K562 (cell line): ENCODE data around the gene SLC13A3. TPM values are rescaled to one million over a fixed set of nuclear protein-coding genes. Genes with fewer than 3 reads are reported as not detected.

ENCODE experiments used
- ATAC-seq: fragments of 200-7000 bp; cut with Tn5 transposase; 3 replicates; pipeline ENCODE4 v1.9.1; 2020; ENCODE audit warnings: moderate library complexity
- BruUV-seq: library from RNA; stranded (reverse); fragments of 400-500 nt; replicated peaks from 2 replicates; lab custom pipeline; 2021; lab: Mats Ljungman, UMichigan
- CTCF ChIA-PET: fragments of 300-600 bp; formaldehyde crosslinking; extraction: SDS; loops from one replicate; lab custom pipeline; 2021; ENCODE audit warnings: low intra/inter-chr PET ratio; lab: Yijun Ruan, JAX
- POLR2A ChIA-PET: fragments of 300-600, 350-650 bp; sonication (Branson Sonifier 250); formaldehyde crosslinking; extraction: SDS; loops from one replicate; lab custom pipeline; 2021; ENCODE audit warnings: antibody characterized with exemption, inconsistent platforms; lab: Yijun Ruan, JAX
- DNase-seq, 4 experiments: peaks; one replicate each; pipeline versions ENCODE4 v3.0.0 to v3.0.0-alpha.2; 2011 to 2018; ENCODE audit warnings: low spot score in 3 of 4, mixed read lengths in 3 of 4; ENCODE audit errors: extremely low read depth in 1 of 4
- FAIRE-seq: peaks from 2 replicates; lab custom pipeline; 2011; peaks lifted over from hg19 to GRCh38; lab: Jason Lieb, UNC
- H2AFZ ChIP-seq: 2 replicates; pipeline ENCODE4 v1.6.0; 2011; ENCODE audit warnings: low read depth, low read length, control low read depth, inconsistent platforms
- H3K27ac ChIP-seq: fragments of 200-600 bp; 3 replicates; pipeline ENCODE4 v1.8.0; 2011; ENCODE audit warnings: low read depth, mild to moderate bottlenecking, control low read depth, inconsistent platforms, low read length, moderate library complexity, mixed read lengths; ENCODE audit errors: extremely low read depth
- H3K27me3 ChIP-seq, 2 experiments: fragments of 300-600 bp in 1 of 2; 2 replicates in 1 of 2; 3 replicates in 1 of 2; pipeline versions ENCODE4 v1.6.0 to v1.8.0; 2011; ENCODE audit warnings: inconsistent platforms in 2 of 2, low read length in 2 of 2, mild to moderate bottlenecking in 1 of 2, mixed read lengths in 1 of 2, moderate library complexity in 1 of 2; ENCODE audit not compliant: control insufficient read depth in 2 of 2, insufficient read depth in 2 of 2
- H3K36me3 ChIP-seq: fragments of 300-600 bp; 3 replicates; pipeline ENCODE4 v1.8.0; 2011; ENCODE audit warnings: mild to moderate bottlenecking, low read length, inconsistent platforms; ENCODE audit not compliant: control insufficient read depth, insufficient read depth
- H3K4me1 ChIP-seq, 2 experiments: fragments of 200-600 bp in 1 of 2; replicated peaks in 1 of 2; 2 replicates in 1 of 2; 3 replicates in 1 of 2; pipeline versions ENCODE4 v1.5.1 to v1.8.0; 2011; ENCODE audit warnings: inconsistent platforms in 2 of 2, low read length in 2 of 2, mild to moderate bottlenecking in 1 of 2, mixed read lengths in 1 of 2, moderate library complexity in 1 of 2; ENCODE audit not compliant: control insufficient read depth in 2 of 2, insufficient read depth in 2 of 2
- H3K4me2 ChIP-seq: 2 replicates; pipeline ENCODE4 v1.6.1; 2011; ENCODE audit warnings: low read length, control low read depth, inconsistent platforms, mixed read lengths; ENCODE audit not compliant: insufficient read depth
- H3K4me3 ChIP-seq: fragments of 200-600 bp; sonication (generic), shearing (Covaris generic); 2 replicates; pipeline ENCODE4 v1.5.1; 2016; ENCODE audit warnings: control low read depth, inconsistent platforms
- H3K79me2 ChIP-seq: fragments of 200-600 bp; 3 replicates; pipeline ENCODE4 v1.8.0; 2011; ENCODE audit warnings: low read length, inconsistent platforms; ENCODE audit not compliant: control insufficient read depth, insufficient read depth
- H3K9ac ChIP-seq, 2 experiments: 2 replicates each; pipeline versions ENCODE4 v1.6.0 to v1.6.1; 2011; ENCODE audit warnings: low read depth in 2 of 2, low read length in 2 of 2, control low read depth in 1 of 2, inconsistent platforms in 1 of 2, mild to moderate bottlenecking in 1 of 2, mixed read lengths in 1 of 2; ENCODE audit not compliant: insufficient read depth in 1 of 2
- H3K9me1 ChIP-seq: one replicate; pipeline ENCODE4 v1.6.0; 2011; ENCODE audit warnings: inconsistent platforms, mild to moderate bottlenecking, low read length, moderate library complexity; ENCODE audit not compliant: control insufficient read depth, insufficient read depth
- H3K9me3 ChIP-seq: replicated peaks from 2 replicates; pipeline ENCODE4 v1.5.1; 2011; ENCODE audit warnings: low read depth, low read length, inconsistent platforms; ENCODE audit not compliant: control insufficient read depth, insufficient read depth
- H4K20me1 ChIP-seq: replicated peaks from 2 replicates; pipeline ENCODE4 v1.6.1; 2011; ENCODE audit warnings: low read length, inconsistent platforms, mixed read lengths; ENCODE audit not compliant: control insufficient read depth, insufficient read depth
- CCAR2 ChIP-seq: fragments of 200-400 bp; formaldehyde crosslinking; IDR thresholded peaks from 2 replicates; pipeline ENCODE4 v1.6.1; 2017; ENCODE audit warnings: mild to moderate bottlenecking, low read depth, low read length
- EGR1 ChIP-seq: fragments of 450-650 bp; conservative IDR thresholded peaks from 2 replicates; pipeline ENCODE4 v1.6.1; 2017; ENCODE audit warnings: mild to moderate bottlenecking
- EP400 ChIP-seq: fragments of 450-650 bp; IDR thresholded peaks from 2 replicates; pipeline ENCODE4 v1.6.1; 2017; ENCODE audit warnings: antibody characterized with exemption, mild to moderate bottlenecking, moderate library complexity
- FOXK1 ChIP-seq: sonication (generic); formaldehyde crosslinking; IDR thresholded peaks from 2 replicates; pipeline ENCODE4 v1.8.0; 2022; ENCODE audit warnings: missing genetic modification reagents, mild to moderate bottlenecking, borderline replicate concordance
- NR2F6 ChIP-seq: fragments of 450-650 bp; formaldehyde crosslinking; IDR thresholded peaks from 2 replicates; pipeline ENCODE4 v1.4.0; 2020; ENCODE audit warnings: mild to moderate bottlenecking
- PYGO2 ChIP-seq: fragments of 450-650 bp; IDR thresholded peaks from 2 replicates; pipeline ENCODE4 v1.6.1; 2016; ENCODE audit warnings: mild to moderate bottlenecking, missing genetic modification characterization, moderate library complexity, missing compliant biosample characterization
- RBFOX2 ChIP-seq: fragments of 200-400 bp; formaldehyde crosslinking; IDR thresholded peaks from 2 replicates; pipeline ENCODE4 v1.6.1; 2017; ENCODE audit warnings: low read depth, mild to moderate bottlenecking, low read length, moderate library complexity
- RUNX1 ChIP-seq: sonication (generic); IDR thresholded peaks from 2 replicates; pipeline ENCODE4 v1.6.1; 2016; ENCODE audit warnings: antibody characterized with exemption, low read depth
- SIN3B ChIP-seq: fragments of 450-650 bp; IDR thresholded peaks from 2 replicates; pipeline ENCODE4 v1.6.1; 2017; ENCODE audit warnings: low read depth, mild to moderate bottlenecking, moderate library complexity
- THRA ChIP-seq: fragments of 450-650 bp; IDR thresholded peaks from 2 replicates; pipeline ENCODE4 v1.6.1; 2017; ENCODE audit warnings: mild to moderate bottlenecking, moderate library complexity
- ZBTB17 ChIP-seq: fragments of 450-650 bp; formaldehyde crosslinking; IDR thresholded peaks from 2 replicates; pipeline ENCODE4 v1.4.0; 2020; ENCODE audit warnings: mild to moderate bottlenecking
- ZNF324 ChIP-seq: fragments of 250-450 bp; sonication (Bioruptor Pico); IDR thresholded peaks from 2 replicates; pipeline ENCODE4 v1.4.0; 2020; ENCODE audit warnings: mild to moderate bottlenecking
- WGBS: fragments of 100-300 bp; shearing (Covaris generic); methylation state at CpG from one replicate; pipeline ENCODE4 v1.1.6; 2016; ENCODE audit warnings: low coverage, mixed read lengths; ENCODE audit not compliant: insufficient coverage; ENCODE audit errors: missing lambda C conversion rate; 5-methylcytosine and 5-hydroxymethylcytosine counted together
- in situ Hi-C: fragments of 300-500 bp; cut with MboI; formaldehyde crosslinking; loops from 4 replicates; pipeline ENCODE4 v1.15.0; 2018; ENCODE audit warnings: inconsistent platforms, mixed read lengths
- intact Hi-C: fragments of 100-400 bp; cut with micrococcal nuclease; formaldehyde crosslinking; loops from 2 replicates; pipeline ENCODE4 v1.14.2; 2022
- polyA plus RNA-seq, 8 experiments: library from polyadenylated mRNA; depleted of rRNA in 4 of 8; stranded (reverse) in 5 of 8; unstranded in 3 of 8; fragments of >200 nt; fragmentation: Nextera tagmentation in 2 of 8; fragmentation: Illumina TruSeq in 1 of 8; extraction: Ambion mirVana in 2 of 8; extraction: Trizol in 1 of 8; gene quantifications; 2 replicates each; pipeline versions ENCODE4 v1.2.1 to v1.2.3, GENCODE V29; 2011 to 2014; ENCODE audit warnings: inconsistent platforms in 1 of 8, missing spikeins in 1 of 8
- total RNA-seq, 7 experiments: library from RNA; depleted of rRNA in 6 of 7; stranded (reverse); fragments of >200 nt in 6 of 7; fragmentation: Illumina TruSeq in 2 of 7; extraction: Trizol in 2 of 7; gene quantifications; 2 replicates each; pipeline versions ENCODE4 v1.2.1 to v1.2.3, GENCODE V29; 2011 to 2021; ENCODE audit warnings: low replicate concordance in 1 of 7
- TF ChIP-seq, protein P1 (sequence below), 2 experiments: IDR thresholded peaks; 2 replicates each; pipeline ENCODE4 v1.6.1; 2012; ENCODE audit warnings: improper control_type of control experiment in 2 of 2, low read depth in 2 of 2, low read length in 2 of 2, borderline replicate concordance in 1 of 2

The SLC13A3 gene
- total and polyA plus RNA-seq, 9 of the 15 experiments (the other 6 are each of a cell fraction or from before 2014, with no cell fraction given) = 5.5 to 16.4 (median 8.5) TPM

GRCh38 chr20:46638134-46638897 lies 12.9 kb downstream of the SLC13A3 start:
- no peaks in the 10 kb centered on the region for H3K36me3 ChIP-seq
- FAIRE-seq = no peak
- no TSS peak for BruUV-seq
- TF ChIP-seq EP400 (no peak), THRA (no peak), CCAR2 (no peak), ZNF324 (CRISPR knock-in tag) (no peak), RBFOX2 (no peak), RUNX1 (no peak), SIN3B (no peak), FOXK1 (CRISPR knock-in tag) (no peak), ZBTB17 (CRISPR knock-in tag) (no peak), PYGO2 (no peak), NR2F6 (no peak), EGR1 (no peak)
- TF ChIP-seq, protein P1, sequence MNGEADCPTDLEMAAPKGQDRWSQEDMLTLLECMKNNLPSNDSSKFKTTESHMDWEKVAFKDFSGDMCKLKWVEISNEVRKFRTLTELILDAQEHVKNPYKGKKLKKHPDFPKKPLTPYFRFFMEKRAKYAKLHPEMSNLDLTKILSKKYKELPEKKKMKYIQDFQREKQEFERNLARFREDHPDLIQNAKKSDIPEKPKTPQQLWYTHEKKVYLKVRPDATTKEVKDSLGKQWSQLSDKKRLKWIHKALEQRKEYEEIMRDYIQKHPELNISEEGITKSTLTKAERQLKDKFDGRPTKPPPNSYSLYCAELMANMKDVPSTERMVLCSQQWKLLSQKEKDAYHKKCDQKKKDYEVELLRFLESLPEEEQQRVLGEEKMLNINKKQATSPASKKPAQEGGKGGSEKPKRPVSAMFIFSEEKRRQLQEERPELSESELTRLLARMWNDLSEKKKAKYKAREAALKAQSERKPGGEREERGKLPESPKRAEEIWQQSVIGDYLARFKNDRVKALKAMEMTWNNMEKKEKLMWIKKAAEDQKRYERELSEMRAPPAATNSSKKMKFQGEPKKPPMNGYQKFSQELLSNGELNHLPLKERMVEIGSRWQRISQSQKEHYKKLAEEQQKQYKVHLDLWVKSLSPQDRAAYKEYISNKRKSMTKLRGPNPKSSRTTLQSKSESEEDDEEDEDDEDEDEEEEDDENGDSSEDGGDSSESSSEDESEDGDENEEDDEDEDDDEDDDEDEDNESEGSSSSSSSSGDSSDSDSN (IDR thresholded peaks at IDR 0.05; ENCODE audit: borderline replicate concordance in 1 of 2, low read depth in 2 of 2, low read length in 2 of 2) = no peak
- TF ChIP-seq, all 486 proteins: peak for 0
- POLR2A ChIA-PET = interaction anchor here (1.0 kb wide), 1 partner anchor 43 kb away, joined by 4 read pairs; no protein-coding TSS in a partner anchor
- CTCF ChIA-PET = no interaction called here
- Histone ChIP-seq H4K20me1 (no peaks in the 10 kb centered on the region), H3K9me3 (no peaks in the 10 kb centered on the region), H3K4me2 (no peak overlapping the region), H3K9me1 (no peaks in the 10 kb centered on the region), H2AFZ (no peak overlapping the region), H3K27ac (no peak overlapping the region), H3K9ac (0 out of 4 replicates have a peak overlapping the region, but pooled peaks of 1 of the 2 experiments have one; percentile 2), H3K79me2 (no peaks in the 10 kb centered on the region), H3K27me3 (no peaks in the 10 kb centered on the region), H3K4me3 (no peak overlapping the region), H3K4me1 (peaks cover 9 to 11% of the 10 kb centered on the region in 2 experiments; a peak in 4 of 5 replicates)
- in situ Hi-C loops (no loop called here), intact Hi-C loops (no loop called here)
- WGBS = 80% methylated on average over 18 of the region's 18 CpGs
- ATAC-seq (no peak), DNase-seq (no peak)
